GM19395 (cell line): ENCODE data around the gene PRKCSH.
"Not testable (repeated sequence)": the region's sequence is repeated elsewhere in the genome, so short reads cannot be mapped to it uniquely, and the experiment has no call there.

ENCODE experiments used
- ATAC-seq: cut with Tn5 transposase; IDR thresholded peaks from one replicate; pipeline ENCODE4 v1.9.1; 2021; ENCODE audit warnings: mild to moderate bottlenecking, moderate library complexity; ENCODE audit not compliant: unreplicated experiment

The PRKCSH gene

GRCh38 chr19:11448410-11448809, 13.0 kb downstream of the PRKCSH start:
- ATAC-seq: no peak

DNA sequence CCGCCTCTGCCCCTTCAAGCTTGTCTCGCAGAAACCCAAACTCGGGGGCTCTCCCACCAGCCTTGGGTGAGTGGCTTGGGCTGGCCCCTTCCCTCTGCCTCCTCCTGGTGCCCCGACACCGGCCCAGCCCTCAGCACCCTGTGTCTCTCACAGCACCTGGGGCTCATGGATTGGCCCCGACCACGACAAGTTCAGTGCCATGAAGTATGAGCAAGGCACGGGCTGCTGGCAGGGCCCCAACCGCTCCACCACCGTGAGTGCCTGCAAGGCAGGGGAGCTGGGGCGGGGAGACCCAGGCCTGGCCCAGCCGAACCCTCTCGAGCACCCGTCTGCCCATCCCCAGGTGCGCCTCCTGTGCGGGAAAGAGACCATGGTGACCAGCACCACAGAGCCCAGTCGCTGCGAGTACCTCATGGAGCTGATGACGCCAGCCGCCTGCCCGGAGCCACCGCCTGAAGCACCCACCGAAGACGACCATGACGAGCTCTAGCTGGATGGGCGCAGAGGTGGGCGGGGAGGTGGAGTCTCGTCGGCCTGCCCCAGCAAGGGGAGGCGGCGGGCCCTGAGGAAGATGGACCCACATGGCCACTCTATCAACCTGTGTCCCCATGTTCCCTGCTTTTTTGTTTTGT, 13.6 kb downstream of the PRKCSH start:
- ATAC-seq: no peak

DNA sequence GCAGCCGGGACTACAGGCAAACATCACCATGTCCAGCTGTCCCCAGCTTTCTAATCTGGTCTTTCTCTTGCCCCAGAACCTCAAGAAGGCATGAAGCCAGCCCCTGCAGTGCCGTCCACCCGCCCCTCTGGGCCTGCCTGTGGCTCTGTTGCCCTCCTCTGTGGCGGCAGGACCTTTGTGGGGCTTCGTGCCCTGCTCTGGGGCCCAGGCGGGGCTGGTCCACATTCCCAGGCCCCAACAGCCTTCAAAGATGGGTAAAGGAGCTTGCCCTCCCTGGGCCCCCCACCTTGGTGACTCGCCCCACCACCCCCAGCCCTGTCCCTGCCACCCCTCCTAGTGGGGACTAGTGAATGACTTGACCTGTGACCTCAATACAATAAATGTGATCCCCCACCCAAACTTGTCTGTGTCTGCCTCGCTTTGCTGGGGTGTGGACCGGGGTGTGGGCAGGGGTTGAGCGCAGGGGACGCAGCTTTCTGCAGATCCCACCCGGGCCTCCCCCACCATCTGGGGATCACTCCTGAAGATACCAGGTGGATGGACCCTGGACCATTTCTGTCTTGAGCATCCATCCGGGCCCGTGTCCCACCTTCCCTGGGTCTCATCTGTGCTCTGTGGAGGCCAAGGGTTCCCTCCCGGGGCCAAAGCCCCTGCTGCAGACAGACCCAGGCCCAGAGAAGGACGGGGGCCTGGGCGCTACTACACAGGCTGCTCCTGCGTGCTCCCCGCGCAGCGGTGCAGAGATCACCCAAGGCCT, 15.3 kb downstream of the PRKCSH start:
- ATAC-seq: no peak

GRCh38 chr19:11451327-11451870, 16.0 kb downstream of the PRKCSH start:
- ATAC-seq: no peak

DNA sequence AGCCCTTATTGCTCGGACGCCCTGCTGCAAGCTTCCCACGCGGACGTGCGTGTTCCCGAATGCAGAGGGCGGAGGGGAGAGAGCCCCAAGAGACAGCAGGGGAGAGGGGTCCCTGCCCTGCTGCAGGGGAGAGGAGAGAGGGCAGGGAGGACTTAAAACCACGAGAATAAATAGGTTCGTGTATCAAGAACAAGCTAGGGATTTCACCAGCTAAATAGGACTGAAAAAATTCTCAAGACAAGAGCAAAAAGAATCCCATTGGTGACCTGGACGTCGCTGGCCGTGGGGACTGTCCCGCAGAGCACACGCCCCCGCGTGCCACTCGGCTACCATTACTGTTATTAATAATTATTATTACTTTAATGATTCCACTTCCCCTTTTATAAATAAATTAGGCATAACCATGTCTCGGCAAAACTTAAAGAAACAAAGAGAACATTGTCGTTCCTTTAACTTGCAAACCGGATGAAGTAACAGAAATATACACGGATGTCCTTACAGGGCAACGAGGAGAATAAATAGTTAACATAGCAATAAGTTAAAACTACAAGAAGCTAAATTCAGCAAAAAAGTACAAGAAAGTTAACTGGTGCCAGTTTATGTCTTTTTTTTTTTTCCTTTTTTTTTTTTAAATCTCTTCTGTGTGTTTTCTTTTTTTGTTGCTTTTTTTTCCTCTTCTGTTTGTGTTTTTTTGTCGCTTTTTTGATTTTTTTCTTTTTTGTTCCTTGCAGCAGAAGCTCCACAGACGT, 16.6 kb downstream of the PRKCSH start:
- ATAC-seq: no peak

DNA sequence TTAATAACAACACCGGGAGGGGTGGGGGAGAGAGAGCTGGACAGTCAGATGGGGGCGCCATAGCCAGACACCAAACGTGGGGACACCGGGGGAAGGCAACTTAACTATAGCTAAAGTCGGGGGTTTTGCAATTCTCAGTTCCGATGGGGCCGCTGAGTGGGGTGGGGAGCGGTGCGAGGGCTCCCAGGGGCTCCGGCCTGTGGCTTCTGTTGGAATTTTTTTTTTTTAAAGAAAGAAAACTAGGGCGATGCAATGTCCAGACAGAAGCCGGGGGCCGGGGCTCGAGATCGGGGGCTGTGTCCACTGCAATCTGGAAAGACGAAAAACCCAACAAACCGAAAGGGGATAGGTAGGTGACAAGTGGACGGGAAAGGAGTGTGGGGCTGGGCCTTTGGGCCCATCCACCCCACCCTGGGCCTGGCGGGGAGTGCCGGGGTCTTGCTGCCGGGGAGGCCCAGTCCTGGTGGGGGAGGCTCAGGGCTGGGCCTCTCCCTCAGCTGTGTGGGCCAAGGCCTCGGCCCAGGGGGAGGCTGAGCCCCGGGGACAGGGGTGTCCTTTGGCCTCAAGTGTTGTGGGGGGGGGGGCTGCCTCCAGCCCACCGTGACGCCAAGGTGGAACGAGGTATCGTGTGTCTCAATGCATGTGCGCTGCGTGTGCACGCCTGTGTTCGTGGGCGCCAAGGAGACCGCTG, 17.3 kb downstream of the PRKCSH start:
- no peak for ATAC-seq

GRCh38 chr19:11453468-11454341, 18.3 kb downstream of the PRKCSH start:
- no peak for ATAC-seq

GRCh38 chr19:11455233-11455554, 19.8 kb downstream of the PRKCSH start:
- not testable (repeated sequence) for ATAC-seq

DNA sequence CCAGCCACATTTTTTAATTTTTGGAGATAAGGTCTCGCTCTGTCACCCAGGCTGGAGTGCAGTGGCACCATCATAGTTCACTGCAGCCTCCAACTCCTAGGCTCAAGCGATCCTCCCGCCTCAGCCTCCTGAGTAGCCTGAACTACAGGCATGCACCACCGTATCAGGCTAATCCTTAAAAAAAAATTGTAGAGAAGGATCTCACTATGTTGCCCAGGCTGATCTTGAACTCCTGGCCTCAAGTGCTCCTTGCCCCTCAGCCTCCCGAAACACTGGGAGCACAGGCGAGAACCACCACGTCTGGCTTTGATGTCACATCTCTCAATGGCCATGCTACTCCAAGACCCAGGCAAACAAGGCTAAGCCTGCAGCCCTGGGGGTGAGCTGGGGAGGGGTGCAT, 21.2 kb downstream of the PRKCSH start:
- ATAC-seq: no peak

GRCh38 chr19:11457115-11457514, 21.7 kb downstream of the PRKCSH start:
- ATAC-seq: no peak

DNA sequence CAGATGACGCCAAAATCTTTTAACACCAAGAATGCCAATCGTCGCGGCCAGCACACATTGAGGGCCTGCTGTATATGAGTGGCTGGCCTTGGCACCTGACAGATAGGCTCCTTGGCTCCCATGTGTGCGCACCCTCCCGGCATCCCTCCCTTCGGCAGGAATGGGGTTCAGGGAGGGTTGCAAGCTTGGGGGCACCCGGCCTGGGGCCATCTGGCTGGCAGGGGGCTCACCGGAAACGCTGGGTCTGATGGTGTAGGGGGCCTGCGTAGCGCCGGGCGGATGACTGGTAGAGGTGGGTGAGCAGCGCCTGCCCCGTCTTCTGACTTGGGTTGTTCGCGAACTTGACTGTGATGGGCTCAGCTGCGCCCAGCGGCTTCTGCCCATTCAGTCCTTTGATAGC, 22.4 kb downstream of the PRKCSH start:
- ATAC-seq: no peak

DNA sequence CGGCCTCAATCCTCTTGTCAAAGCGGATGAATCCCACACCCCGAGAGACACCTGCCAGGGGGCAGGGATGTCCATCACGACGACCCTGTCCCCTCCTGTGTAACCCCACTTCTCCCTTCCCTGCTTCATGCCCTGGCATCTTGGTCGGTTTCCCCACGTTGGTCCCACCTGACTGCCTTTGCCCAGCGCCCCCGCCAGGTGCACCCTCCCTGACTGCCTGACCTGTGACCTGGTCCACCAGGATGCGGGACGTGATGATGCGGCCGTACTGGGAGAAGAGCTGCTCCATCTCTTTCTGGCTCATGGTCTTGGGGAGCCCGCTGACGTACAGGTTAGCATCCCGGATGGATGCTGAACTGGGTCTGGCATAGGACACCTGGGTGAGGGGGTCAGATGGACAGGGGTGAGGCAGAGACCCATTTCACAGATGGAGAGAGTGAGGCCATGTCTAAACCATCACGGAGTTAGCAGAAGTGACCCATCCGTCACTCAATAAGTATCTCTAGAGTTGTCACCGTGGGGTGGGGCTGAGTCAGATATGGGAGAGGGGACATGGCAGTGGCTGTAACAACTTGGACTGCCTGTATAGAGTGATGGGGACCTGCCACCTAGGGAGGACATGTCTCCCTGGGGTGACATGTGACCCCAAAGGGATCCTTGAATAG, 22.9 kb downstream of the PRKCSH start:
- no peak for ATAC-seq

DNA sequence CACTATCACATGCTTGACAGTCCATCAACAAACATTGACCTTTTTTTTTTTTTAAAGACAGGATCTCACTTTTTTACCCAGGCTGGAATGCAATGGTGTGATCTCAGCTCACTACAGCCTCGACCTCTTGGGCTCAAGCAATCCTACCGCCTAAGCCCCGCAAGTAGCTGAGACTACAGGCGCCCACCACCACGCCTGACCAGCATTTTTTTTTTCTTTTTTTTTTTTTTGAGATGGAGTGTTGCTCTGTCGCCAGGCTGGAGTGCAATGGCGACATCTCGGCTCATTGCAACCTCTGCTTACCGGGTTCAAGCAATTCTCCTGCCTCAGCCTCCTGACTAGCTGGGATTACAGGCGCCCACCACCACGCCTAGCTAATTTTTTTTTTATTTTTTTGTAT, 23.5 kb downstream of the PRKCSH start:
- ATAC-seq: not testable (repeated sequence)

- no peak for ATAC-seq
Measured at GRCh38 chr19:11460207-11460606, 24.8 kb downstream of the PRKCSH start.

- no peak for ATAC-seq
Measured at GRCh38 chr19:11461453-11461852, 26.0 kb downstream of the PRKCSH start.

- ATAC-seq: no peak
Measured at GRCh38 chr19:11463391-11463790, 28.0 kb downstream of the PRKCSH start.

GRCh38 chr19:11464333-11465265, 29.2 kb downstream of the PRKCSH start:
- ATAC-seq: no peak

DNA sequence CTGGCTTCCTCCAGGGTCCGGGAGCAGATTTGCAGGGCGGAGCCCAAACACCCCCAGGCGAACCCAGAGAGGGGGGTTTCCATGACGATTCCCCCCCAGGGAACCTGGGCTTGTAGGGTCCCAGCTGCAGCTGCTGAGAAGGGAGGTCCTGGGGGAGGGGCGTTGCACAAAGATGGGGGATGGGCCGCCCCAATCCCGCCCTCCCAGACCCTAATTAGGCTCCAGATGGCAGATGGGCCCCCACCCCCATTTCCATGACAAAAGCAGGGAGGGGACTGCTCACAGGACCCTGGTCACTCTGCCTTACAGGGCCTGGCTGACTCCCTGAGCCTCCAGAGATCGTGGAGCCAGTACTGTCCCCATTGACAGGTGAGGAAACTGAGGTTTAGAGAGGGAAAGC, 30.2 kb downstream of the PRKCSH start:
- ATAC-seq: no peak
